HG03565 (cell line): ENCODE results near the gene SDCBP2.

Experiments
- ATAC-seq: cut with Tn5 transposase; IDR thresholded peaks from one replicate; pipeline ENCODE4 v1.9.1; 2021; ENCODE audit warnings: mild to moderate bottlenecking, moderate library complexity; ENCODE audit not compliant: unreplicated experiment

SDCBP2 gene

DNA sequence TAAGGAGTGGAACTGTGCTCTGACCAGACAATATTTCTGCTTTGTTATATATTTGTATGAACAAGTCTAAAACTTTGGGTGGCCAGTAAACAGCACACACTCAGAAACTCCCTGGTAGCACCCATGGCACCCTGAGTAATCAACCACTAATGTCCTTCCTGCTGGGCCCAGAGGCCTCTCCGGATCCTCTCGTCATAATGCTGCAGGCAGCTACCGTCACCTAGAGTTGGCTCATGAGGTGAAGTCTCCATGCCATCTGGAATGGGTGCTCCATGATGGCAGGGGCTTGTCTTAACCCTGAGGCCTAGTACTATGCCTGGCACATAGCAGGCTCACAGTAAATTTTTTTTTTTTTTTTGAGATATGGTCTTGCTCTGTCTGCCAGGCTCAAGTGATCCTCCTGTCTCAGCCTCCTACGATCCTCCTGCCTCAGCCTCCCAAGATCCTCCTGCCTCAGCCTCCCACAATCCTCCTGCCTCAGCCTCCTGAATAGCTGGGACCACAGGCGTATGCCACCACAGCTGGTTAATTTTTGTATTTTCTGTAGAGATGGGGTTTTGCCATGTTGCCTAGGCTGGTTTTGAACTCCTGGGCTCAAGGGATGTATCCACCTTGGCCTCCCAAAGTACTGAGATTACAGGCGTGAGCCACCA is 3.0 kb upstream of the SDCBP2 start:
- ATAC-seq = no peak

DNA sequence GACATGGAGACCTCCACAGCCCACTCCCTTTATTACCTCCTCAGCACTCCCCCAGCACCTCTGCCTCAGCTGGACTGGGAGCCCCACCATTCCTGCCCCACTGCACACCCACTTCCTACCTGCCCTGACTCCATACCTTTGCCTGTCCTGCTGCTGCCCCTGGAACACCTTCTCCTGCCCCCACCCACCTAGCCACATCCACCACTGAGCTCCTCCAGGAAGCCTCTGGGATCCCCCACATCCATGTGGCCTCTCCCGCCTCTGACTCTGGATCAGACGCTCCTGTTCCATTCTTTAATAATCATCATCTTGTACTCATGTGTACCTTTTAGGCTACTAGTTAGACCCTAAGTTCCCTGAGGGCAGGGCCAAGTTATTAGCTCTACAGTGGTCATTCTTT is 2.2 kb upstream of the SDCBP2 start:
- ATAC-seq = no peak

DNA sequence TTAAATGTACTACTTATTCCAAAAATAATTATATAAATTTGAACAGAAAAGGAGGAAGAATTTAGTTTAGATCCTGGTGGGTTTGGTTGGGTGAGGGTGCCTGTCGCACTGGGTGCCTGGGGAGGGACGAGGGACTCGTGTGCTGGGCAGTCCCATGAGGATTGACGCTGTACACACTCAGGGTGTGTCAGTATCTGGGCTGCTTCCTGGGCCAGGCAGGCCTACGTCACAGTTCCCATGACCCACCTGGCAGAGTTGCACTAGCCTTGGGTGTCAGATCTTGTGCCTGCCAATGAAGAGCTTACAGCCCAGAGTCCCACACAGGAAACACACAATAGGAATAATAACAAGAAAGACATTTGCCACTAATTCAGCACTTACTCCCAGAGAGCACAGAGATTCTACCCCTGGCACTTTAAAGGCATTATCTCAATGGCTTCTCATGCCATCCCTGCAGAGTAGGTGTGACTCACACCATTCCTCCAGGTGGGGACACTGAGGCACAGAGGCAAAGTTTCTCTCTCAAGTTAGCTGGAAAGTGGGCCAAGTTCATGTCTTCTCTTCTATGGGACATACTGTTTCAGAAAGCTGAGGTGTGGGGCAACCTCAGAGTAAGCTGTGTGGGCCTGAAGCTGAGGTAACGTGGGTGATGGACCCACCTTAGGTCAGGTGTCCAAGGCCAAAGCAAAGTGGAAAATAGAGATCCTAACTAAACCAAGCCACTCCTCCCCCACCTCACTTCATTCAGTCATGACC is 1.3 kb upstream of the SDCBP2 start:
- ATAC-seq = no peak

DNA sequence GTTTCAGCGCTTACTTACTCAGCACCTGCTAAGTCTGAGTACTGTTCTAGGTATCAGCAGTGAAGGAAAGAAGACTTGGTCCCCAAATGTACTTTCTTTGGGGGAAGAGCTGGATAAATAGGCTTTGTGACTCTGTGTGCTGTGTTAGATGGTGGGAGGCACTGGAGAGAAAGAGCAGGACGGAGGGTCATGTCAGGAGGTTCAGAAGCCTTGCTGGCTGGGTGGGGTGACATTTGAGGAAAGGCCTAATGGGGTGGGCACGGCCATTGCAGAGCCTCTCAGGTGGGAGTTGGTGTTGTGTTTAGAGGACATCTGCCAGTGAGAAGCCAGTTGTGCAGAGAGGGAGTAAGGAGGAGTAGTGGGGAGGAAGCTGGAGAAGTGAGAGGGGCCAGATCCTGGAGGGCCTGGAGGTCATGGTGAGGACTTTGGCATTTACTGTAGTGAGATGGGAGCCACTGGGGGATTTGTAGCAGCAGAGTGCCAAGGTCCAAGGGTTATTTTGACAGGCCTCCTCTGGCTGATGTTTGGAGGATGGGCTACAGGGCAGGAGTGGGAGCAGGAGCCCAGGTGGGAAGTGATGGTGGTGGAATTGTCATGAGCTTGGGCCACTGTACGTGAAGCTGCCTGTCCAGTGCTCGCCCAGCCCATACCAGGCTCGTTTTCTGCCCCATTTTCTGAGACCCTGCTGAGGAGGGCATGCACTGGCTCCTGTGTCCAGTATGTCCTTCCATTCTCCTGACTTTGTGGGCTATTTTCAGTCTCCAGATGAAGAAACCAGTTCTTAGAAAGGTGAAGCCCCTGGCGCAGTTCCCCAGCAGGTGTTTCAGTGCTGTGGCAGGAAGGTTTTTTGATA is 886 bp downstream of the SDCBP2 start:
- ATAC-seq = no peak

DNA sequence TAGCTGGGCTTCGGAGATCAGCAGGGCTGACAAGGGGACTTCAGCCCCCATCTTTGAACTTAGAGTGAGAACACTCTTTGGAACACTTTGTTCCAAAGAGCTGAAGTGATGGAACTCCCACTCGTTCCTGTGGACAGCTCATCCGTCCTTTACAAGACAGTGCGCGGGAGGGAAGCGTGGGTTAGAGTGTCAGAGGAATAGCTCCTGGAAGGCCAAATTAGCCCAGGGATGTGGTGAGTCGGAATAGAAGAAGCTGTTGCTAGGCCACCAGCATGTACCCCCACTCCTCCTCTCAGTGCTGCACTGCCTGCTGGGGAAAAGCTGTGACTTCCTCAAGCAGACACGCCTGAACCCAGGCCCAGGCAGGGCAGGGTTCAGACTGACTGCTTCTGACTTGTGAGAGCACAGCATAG is 1.7 kb downstream of the SDCBP2 start:
- no peak for ATAC-seq

DNA sequence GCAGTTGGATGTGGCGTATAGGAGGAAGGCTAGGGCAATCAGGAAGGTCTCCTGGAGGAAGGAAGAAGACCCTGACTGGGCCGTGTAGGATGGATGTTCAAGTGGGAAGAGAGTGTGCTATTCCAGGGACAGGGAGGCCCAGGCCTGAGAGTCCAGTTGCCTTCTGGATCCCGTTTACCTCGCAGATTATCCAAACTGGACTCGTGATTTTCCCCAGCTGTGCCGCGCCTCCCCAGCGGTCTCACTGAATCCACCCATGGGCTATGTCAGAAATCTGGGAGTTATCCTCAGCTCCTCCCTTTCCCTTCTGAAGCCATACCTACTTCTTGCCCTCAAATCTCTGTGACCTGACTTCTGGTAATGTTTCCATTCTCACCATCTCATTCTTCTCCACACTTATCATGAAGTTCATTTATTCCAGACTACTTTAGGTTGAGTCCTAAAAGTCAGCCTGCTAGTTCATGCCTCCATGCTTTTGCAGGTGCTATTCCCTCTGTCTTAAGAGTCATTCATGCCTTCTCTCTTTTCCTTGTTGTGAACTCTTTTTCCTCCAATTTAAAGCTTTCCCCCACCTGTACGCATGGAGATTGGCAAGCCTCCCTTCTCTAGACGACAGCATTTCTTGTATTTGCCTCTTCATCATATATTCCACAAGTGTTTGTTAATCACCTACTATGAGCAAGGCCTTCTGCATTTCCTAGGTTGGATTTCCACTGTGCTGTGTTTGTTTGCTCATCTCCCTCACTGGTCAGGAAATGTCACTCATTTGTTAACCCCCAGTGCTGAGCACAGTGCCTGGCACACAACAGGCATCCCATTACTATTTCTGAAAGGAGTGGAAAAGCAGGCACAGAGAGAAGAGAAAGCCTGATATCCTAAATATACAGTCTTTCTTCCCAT is 2.7 kb downstream of the SDCBP2 start:
- no peak for ATAC-seq

DNA sequence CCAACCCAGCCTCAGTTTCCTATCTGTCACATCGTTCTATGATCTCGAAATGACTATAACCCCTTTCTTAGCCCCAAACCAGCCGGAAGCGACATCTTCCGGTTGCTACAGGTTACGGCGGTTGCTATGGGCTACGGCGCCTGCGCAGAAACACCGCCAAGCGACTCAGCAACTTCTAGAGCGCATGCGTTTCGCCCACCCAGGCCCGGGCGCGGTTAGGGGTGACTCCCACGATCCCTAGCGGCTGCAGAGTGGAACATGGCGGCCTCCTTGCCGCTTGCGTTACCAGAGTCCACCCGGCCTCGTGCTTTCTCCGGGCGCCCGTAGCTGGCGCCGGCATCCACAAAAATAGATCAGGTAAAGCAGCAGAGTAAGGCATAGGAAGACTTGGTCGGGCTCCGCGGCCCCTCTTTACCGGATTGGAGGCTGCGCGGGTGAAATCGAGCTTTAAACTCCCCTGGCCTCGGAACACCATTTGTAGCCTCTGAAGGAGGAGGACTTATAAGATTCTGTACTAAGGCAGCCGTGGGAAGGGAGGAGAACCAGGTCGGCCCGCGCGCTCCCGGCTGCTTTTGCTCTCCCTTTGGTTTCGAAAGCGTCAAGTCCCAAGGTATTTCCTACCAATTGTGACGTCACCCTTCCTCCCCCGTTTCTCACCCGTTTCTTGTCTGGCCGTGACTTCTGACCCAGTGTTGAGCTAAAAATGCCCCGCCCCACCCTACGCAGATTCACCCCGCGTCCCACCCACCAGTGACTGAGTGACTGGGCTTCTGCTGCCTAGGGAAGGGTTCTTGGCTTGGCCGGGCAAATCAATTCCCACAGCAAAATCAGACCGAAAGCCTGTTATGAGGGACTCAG is 3.5 kb downstream of the SDCBP2 start:
- ATAC-seq = peak; percentile 73

DNA sequence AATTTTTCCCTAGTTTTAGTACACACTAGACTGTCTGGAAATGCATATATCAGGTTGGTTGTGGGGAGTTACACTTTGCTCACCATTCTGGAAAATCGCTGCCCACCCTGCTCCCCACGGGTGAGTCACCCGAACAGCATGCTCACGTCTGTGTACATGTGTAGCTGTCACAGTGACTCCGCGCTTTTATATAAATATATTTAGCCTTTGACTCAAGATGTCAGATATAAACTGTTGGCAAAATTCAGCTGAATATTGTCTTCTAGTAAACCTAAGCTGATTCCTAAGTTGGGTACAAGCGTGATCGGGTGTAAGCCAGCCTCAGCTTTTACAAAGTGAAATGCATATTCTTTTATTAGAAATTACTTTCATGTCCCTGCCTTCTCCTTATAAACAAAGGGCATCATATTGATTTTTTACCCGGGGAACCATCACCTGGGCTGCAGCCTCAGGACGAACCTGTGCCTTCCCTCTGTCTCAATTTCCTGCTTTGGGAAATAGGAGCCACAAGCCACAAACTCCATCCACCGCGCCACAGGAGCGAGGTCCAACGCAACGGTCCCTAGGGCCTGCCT is 4.3 kb downstream of the SDCBP2 start:
- no peak for ATAC-seq

DNA sequence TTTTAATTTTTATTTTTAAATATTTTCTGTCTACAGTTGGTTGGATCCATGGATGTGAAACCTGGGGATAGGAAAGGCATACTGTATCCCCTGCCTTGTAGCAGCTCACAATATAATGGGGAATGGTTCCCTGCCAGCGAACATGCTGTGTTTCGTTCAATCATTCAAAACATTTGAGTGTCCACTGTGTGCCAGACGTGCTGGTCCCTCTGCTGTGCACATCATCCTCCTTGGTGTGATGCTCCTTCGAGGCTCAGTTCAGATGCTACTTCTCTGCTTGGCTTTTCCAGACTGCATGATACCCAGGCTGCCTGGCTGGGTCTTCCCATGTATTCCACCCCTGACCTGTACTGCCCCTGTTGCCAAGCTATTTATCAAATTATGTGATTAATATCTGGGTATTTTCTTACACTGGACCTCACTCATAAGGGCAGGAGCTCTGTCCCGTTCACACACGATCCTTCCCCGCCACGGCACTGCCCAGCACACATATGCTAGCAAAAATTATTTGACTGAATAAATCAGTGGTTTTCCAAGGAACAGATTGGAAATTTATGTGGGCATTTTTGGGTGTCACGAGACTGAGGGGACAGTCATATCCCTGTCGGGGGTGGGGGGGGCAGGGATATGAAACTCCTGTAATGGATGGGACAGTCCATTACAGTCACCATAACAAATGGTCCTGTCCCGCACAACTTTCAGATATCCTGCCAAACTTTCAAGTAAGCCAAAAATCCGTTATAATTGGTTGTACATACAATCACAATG is 4.9 kb downstream of the SDCBP2 start:
- no peak for ATAC-seq

DNA sequence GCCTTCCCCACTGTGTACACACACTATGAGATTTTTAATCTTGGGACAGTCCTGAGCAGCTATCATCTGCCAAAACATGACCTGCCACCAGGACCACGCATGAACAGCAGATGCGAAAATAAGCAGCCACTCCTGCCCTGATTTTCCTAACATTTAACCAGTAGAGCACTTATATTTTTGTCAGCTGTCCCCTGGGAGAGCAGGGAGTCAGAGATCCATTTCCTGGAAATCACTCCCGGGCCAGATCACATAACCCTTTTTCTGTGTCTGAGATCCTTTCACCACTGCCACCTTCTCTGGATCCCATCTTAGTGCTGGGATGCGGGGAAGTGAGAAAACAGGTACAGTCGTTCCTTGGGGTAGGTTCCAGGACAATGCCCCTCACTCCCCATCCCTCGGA is 5.7 kb downstream of the SDCBP2 start:
- no peak for ATAC-seq

DNA sequence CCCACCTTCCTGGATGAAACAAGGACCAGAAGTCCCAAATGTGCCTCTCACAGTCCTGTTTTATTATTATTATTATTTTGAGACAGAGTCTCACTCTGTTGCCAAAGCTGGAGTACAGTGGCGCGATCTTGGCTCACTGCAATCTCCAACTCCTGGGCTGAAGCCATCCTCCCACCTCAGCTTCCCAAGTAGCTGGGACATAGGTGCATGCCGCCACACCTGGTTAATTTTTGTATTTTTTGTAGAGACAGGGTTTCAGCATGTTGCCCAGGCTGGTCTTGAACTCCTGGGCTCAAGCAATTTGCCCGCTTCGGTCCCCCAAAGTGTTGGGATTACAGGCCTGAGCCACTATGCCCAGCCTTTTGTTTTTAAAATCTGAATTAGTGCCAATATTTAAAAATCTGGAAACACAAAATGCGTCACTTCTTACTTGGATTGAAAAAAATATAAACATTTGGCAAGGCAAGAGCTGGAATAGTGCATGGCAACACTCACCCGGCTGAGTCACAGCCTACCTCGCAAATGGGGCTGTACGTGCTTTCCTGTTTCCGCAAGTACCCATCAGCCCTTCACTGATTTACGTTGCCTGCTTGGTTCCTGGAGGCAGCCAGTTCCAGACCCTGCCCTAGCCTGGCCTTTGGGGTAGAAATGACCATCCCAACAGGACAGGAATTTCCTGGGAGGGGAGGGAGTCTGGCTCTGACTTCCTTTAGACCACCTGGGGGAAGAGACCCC is 6.3 kb downstream of the SDCBP2 start:
- ATAC-seq = no peak

DNA sequence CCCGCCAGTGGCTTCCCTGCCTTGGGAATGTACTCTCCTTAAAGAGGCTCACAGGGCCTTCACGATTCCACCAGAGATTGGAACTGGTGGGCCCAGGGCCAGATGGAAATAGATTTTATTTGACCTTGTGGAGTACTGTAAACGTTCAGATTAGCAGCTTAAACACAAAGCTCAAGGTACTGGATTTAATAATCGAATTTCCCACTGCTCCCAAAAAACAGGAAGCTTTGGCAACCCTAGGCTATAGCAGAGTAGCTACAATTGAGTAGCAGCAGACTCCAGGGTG is 7.3 kb downstream of the SDCBP2 start:
- ATAC-seq = no peak

DNA sequence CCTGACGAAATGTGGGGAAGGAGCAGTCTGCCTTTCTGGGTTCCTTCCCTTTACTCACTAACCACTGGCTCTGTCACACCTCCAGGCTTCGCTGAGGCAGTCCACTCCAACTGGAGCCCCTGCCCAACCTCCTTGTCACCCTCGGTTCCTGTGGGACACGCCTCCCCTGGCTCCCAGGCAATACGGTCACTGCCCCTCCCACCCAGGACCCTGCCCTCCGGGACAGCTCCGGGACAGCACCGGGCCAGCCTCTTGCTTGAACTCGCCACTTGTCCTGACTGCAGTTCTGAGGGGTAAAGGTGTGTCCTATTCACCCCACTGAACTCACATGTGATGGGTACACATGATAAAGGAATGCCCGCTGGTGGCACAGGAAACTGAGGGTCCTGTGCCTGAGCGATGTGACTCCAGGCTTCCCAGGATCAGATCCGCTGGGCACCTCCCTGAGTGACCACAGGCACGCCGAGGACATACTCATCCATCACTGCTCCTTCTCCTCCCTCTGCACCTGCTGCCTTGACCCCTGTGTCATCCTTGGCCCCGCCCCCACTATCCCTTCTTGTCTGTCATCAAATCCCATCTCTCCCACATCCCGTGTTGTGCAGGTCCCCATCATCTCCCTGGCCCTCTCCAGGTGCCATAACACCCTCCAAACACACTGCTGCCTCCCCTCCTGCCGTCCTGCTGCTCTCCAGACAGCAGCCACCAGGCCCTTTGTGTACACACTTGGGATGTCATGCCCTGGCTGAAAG is 7.9 kb downstream of the SDCBP2 start:
- ATAC-seq = no peak

DNA sequence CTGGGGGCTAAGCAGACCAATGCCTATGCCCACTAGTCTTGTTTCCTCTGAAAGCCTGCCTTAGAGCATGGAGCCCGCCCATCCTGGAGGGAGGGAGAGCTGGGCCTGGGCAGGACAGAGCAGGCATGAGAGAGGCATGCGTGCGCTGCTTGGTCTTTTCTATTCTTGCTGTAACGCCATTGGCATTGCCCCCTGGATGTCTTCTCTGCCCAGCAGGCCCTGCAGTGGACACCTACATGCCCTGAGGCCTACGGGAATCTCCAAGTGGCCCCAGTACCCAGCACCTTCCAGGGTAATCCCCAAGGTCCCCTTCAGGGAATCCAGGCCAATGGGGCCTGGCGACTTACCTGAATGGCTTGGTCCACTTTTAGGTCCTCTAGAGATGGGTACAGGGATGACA is 8.9 kb downstream of the SDCBP2 start:
- no peak for ATAC-seq

DNA sequence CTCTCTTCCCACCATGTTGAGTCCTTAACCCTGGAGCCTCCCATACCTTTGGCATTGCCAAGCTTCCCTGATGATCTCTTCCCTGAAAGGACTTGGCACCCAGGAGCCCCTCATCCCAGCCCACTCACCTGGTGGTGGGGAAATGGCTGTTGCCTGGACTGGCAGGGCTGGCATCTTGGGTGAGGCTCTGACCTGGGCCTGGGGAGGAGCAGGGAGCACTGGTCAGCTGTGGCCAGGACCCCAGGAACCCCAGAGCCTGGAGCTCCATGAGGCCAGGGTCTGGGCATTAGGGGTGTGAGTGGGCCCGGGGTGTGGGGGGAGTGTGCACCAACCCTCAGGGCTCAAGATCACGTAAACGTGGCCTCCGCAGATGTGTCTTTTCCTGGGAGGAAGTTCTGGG is 9.5 kb downstream of the SDCBP2 start:
- no peak for ATAC-seq

DNA sequence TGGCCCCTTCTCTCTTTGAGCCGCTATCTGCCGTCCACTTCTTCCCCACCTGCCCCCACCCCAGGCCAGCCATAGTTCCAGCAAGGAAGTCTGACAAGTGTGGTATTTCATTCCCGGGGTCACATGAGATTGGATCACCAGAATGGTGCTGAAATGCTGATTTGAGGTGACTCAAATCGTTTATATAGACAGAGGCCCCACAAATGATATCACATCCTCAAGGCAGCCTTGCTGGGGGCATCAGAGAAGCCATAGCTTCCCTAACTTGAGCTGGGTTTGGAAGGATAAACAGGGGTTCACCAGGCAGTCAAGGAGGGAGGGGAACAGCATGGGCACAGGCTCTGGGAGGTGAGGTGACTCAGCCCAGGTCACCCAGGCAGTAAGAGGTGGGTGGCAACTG is 9.9 kb downstream of the SDCBP2 start:
- ATAC-seq = no peak

DNA sequence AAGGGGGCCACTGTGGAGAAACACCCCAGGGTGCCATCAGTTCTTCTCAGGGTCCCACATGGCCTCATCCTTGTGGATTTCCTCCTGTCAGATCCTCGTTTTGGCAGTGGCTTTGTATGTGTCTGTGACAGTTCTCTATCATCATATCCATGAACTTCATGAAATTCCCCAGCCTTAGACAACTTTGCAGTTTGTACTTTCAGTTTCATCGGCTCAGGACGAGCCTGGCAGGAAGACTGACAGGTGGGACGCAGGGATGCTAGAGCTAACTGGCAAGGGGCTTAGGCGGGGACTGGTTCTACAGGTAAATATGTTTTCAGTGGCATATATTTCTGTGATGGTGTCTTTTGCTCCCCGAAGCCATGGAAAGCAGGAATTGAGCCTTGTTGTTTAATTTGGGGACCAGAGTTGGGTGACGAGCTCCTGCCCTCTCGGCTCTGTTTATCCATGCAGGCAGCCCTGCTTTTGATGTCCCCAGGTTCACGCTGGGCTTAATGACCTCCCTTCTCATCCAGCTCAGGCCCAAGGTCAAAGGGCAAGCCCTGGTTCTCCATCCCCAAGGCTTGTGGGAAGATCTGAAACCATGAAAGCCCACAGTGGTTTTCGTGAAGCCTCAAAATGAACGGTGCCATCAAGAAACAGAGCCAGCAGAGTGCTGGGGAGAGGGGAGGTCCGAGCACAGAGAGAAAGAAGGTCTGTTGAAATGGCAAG is 11.2 kb downstream of the SDCBP2 start:
- no peak for ATAC-seq
